ENCODE data around the gene UPK1A. TPM values are rescaled to one million over a fixed set of nuclear protein-coding genes. Genes with fewer than 3 reads are reported as not detected.

Gene UPK1A
- total and polyA plus RNA-seq, 2 of the 8 experiments (the other 6 are each of a cell fraction or from before 2014, with no cell fraction given), result 0.56 to 9.9 TPM

GRCh38 chr19:35715355-35715809 is 49.1 kb downstream of the UPK1A start:
- Histone ChIP-seq H3K4me2 (ENCODE audit: insufficient read depth in 1 of 2, low read depth in 2 of 2, low read length in 2 of 2) (peak overlapping the region; percentile 84 to 92), H4K5ac (ENCODE audit: insufficient read length, low read depth, low read length) (no peak overlapping the region), H3K27me3 (replicated peaks in 1 of 4; ENCODE audit: control insufficient read depth in 3 of 4, extremely low read depth in 1 of 4, insufficient read depth in 3 of 4, low read length in 3 of 4) (no peaks in the 10 kb centered on the region), H3K4me3 (ENCODE audit: extremely low read depth in 1 of 4, insufficient read depth in 2 of 4, low read depth in 3 of 4, low read length in 4 of 4) (peak overlapping the region; percentile 34 to 88 (median 82); a peak in 6 of 8 replicates), H3K4ac (replicated peaks; ENCODE audit: insufficient read length, low read depth, low read length) (peak overlapping the region; percentile 71), H2BK15ac (ENCODE audit: low read length) (0 out of 2 replicates have a peak overlapping the region, but pooled peaks have one; percentile 61), H4K91ac (replicated peaks; ENCODE audit: insufficient read length, low read length) (no peak overlapping the region), H3K14ac (ENCODE audit: insufficient read length) (no peak overlapping the region), H2BK120ac (replicated peaks; ENCODE audit: low read depth, low read length) (no peak overlapping the region), H3K9ac (replicated peaks in 1 of 4; ENCODE audit: extremely low read depth in 1 of 4, low read depth in 3 of 4, low read length in 3 of 4) (peak overlapping the region in 1 of 4 experiments; percentile 80; a peak in 2 of 7 replicates), H3K4me1 (replicated peaks in 1 of 4; ENCODE audit: control insufficient read depth in 3 of 4, insufficient read depth in 4 of 4, low read length in 3 of 4) (peaks cover 0 to 33% (median 17%) of the 10 kb centered on the region in 4 experiments; a peak in 6 of 7 replicates), H2AFZ (ENCODE audit: low read length) (no peak overlapping the region), H2BK20ac (ENCODE audit: low read length) (no peak overlapping the region), H3K18ac (ENCODE audit: extremely low read depth, low read length) (peak overlapping the region; percentile 99), H3K23ac (ENCODE audit: insufficient read length) (no peak overlapping the region), H3K79me2 (ENCODE audit: control insufficient read depth in 1 of 2, insufficient read depth in 2 of 2, low read length in 2 of 2) (peaks cover 0 to 20% of the 10 kb centered on the region in 2 experiments; a peak in 3 of 4 replicates), H3K79me1 (ENCODE audit: low read depth, low read length) (peaks cover 8% of the 10 kb centered on the region; the same call in 1 of the 2 replicates), H3K9me3 (ENCODE audit: insufficient read depth in 2 of 2, low read depth in 1 of 2, low read length in 1 of 2) (no peaks in the 10 kb centered on the region), H2AK5ac (ENCODE audit: low read depth, low read length) (peak overlapping the region; percentile 31; the same call in 1 of the 2 replicates), H3K23me2 (ENCODE audit: low read depth, low read length) (peaks cover 13% of the 10 kb centered on the region), H4K8ac (ENCODE audit: extremely low read depth, insufficient read depth, low read length) (no peak overlapping the region; the same call in 1 of the 2 replicates), H2BK5ac (ENCODE audit: low read depth, low read length) (peak overlapping the region; percentile 99), H2BK12ac (ENCODE audit: low read depth, low read length) (0 out of 2 replicates have a peak overlapping the region, but pooled peaks have one; percentile 39), H3K36me3 (ENCODE audit: control insufficient read depth in 2 of 4, insufficient read depth in 4 of 4, low read length in 3 of 4) (peaks cover 0 to 7% (median 0%) of the 10 kb centered on the region in 4 experiments; a peak in 4 of 8 replicates), H3K27ac (ENCODE audit: low read depth, low read length) (no peak overlapping the region), H3K56ac (replicated peaks; ENCODE audit: insufficient read length, low read depth, low read length) (no peak overlapping the region), H4K20me1 (replicated peaks in 1 of 2; ENCODE audit: control insufficient read depth in 1 of 2, insufficient read depth in 2 of 2, low read length in 2 of 2) (peaks cover 12% of the 10 kb centered on the region in 2 experiments)
- no peak for FAIRE-seq
- ChIA-PET POLR2A (ENCODE audit: partially characterized antibody) (interaction anchor here (1.0 to 4.9 kb wide), 10 partner anchors 9 to 205 kb away, joined by 3 to 28 read pairs (median 4); partner anchors contain the start of genes HSPB6 and ZBTB32), CTCF (ENCODE audit: partially characterized antibody) (interaction anchor here (0.6 to 6.6 kb wide), 10 partner anchors 9 to 277 kb away, joined by 3 to 105 read pairs (median 5); partner anchors contain the start of gene ZBTB32)
- WGBS, 2 experiments (ENCODE audit: extremely low coverage in 1 of 2, insufficient coverage in 1 of 2, insufficient read length in 1 of 2, insufficient replicate concordance in 2 of 2, low coverage in 1 of 2, low lambda C conversion rate in 2 of 2, missing lambda C conversion rate in 1 of 2), result 74% methylated on average over 7 of the region's 7 CpGs; no CpG with 5 or more reads in 1 of the 2 experiments
- DNase-seq (ENCODE audit: low read depth in 1 of 2, low spot score in 2 of 2), result no peak
- TF ChIP-seq GTF2F1 (IDR thresholded peaks at IDR 0.05; ENCODE audit: borderline replicate concordance, low read depth, low read length), result no peak
- no peak for TF ChIP-seq CBX5 (IDR thresholded peaks at IDR 0.05; ENCODE audit: low read depth, low read length)
- TF ChIP-seq JUN (IDR thresholded peaks at IDR 0.05; ENCODE audit: low read depth, low read length), result no peak
- no peak for TF ChIP-seq ATF3 (IDR thresholded peaks at IDR 0.05; ENCODE audit: insufficient read depth, low read depth, low read length)
- TF ChIP-seq TAF1 (IDR thresholded peaks at IDR 0.05; ENCODE audit: low read depth, low read length), result no peak
- no peak for TF ChIP-seq TBP (IDR thresholded peaks at IDR 0.05; ENCODE audit: low read depth, low read length)
- no peak for TF ChIP-seq MAFK (IDR thresholded peaks at IDR 0.05; ENCODE audit: low read depth, low read length)
- no peak for TF ChIP-seq EZH2 (IDR thresholded peaks at IDR 0.05; ENCODE audit: low read depth, low read length, severe bottlenecking)
- TF ChIP-seq SAP30 (IDR thresholded peaks at IDR 0.05; ENCODE audit: insufficient read depth, insufficient replicate concordance, low read length), result no peak
- TF ChIP-seq RFX5 (IDR thresholded peaks at IDR 0.05; ENCODE audit: borderline replicate concordance, low read depth, low read length), result no peak
- no peak for TF ChIP-seq BCL11A (IDR thresholded peaks at IDR 0.05; ENCODE audit: low read depth in 2 of 2, low read length in 2 of 2)
- TF ChIP-seq RBBP5 (IDR thresholded peaks at IDR 0.05; ENCODE audit: borderline replicate concordance, low read depth, low read length), result no peak

Data from H1 (cell line).